Central memory CD8-positive, alpha-beta T cell (primary cell): Measurements from ENCODE around the gene ZNF618.
A peak's percentile ranks its signal among the peaks of the same experiment; 100 is the strongest.

Experiments used
- ATAC-seq: fragments of 150-1000 bp; cut with Tn5 transposase; replicated peaks from 2 replicates; pipeline ENCODE4 v1.10.0; 2022; ENCODE audit warnings: mild to moderate bottlenecking, moderate FRiP score, moderate number of reproducible peaks; ENCODE audit not compliant: poor library complexity, severe bottlenecking; ENCODE audit errors: extremely low read depth
- DNase-seq, 2 donors: peaks; one replicate each; pipeline ENCODE4 v3.0.0; 2021; ENCODE audit warnings: low spot score in 2 of 2
- H3K27ac Mint-ChIP-seq: one replicate; pipeline ENCODE4 v1.8.0; 2022; ENCODE audit warnings: low read depth, mild to moderate bottlenecking, moderate library complexity, mixed read lengths
- H3K27me3 Mint-ChIP-seq: one replicate; pipeline ENCODE4 v1.8.0; 2022; ENCODE audit warnings: mixed read lengths
- H3K36me3 Mint-ChIP-seq: one replicate; pipeline ENCODE4 v1.8.0; 2022; ENCODE audit warnings: mild to moderate bottlenecking, moderate library complexity, mixed read lengths; ENCODE audit not compliant: insufficient read depth
- H3K4me1 Mint-ChIP-seq: one replicate; pipeline ENCODE4 v1.8.0; 2022; ENCODE audit warnings: mixed read lengths
- H3K4me3 Mint-ChIP-seq: one replicate; pipeline ENCODE4 v1.8.0; 2022; ENCODE audit warnings: mild to moderate bottlenecking, moderate library complexity, mixed read lengths
- H3K9me3 Mint-ChIP-seq: one replicate; pipeline ENCODE4 v1.8.0; 2022; ENCODE audit warnings: mixed read lengths

The ZNF618 gene

GRCh38 chr9:114094971-114095370, 218.9 kb downstream of the ZNF618 start:
- ATAC-seq (no peak), DNase-seq (no peak)
- Mint-ChIP-seq H3K27ac (no peak overlapping the region), H3K4me1 (peaks cover 5% of the 10 kb centered on the region), H3K4me3 (no peak overlapping the region), H3K27me3 (peaks cover 62% of the 10 kb centered on the region), H3K9me3 (no peaks in the 10 kb centered on the region), H3K36me3 (no peaks in the 10 kb centered on the region)

- DNase-seq: no peak
- Mint-ChIP-seq H3K4me1 (peaks cover 5% of the 10 kb centered on the region), H3K36me3 (peaks cover 3% of the 10 kb centered on the region), H3K9me3 (no peaks in the 10 kb centered on the region), H3K27ac (no peak overlapping the region), H3K4me3 (peak overlapping the region; percentile 13), H3K27me3 (peaks cover 60% of the 10 kb centered on the region)
- ATAC-seq: no peak
These were observed 220.0 kb downstream of the ZNF618 start for GRCh38 chr9:114096041-114096511.

GRCh38 chr9:114096866-114097612, 220.9 kb downstream of the ZNF618 start:
- Mint-ChIP-seq H3K27me3 (peaks cover 67% of the 10 kb centered on the region), H3K4me1 (peaks cover 5% of the 10 kb centered on the region), H3K4me3 (peak overlapping the region; percentile 36), H3K36me3 (peaks cover 3% of the 10 kb centered on the region), H3K27ac (no peak overlapping the region), H3K9me3 (peaks cover 4% of the 10 kb centered on the region)
- DNase-seq: no peak
- no peak for ATAC-seq

- Mint-ChIP-seq H3K4me3 (peak overlapping the region; percentile 36), H3K27me3 (peaks cover 72% of the 10 kb centered on the region), H3K9me3 (peaks cover 5% of the 10 kb centered on the region), H3K36me3 (peaks cover 3% of the 10 kb centered on the region), H3K27ac (no peak overlapping the region), H3K4me1 (peaks cover 5% of the 10 kb centered on the region)
- DNase-seq (no peak), ATAC-seq (no peak)
These were observed 221.5 kb downstream of the ZNF618 start for GRCh38 chr9:114097613-114098020.

DNA sequence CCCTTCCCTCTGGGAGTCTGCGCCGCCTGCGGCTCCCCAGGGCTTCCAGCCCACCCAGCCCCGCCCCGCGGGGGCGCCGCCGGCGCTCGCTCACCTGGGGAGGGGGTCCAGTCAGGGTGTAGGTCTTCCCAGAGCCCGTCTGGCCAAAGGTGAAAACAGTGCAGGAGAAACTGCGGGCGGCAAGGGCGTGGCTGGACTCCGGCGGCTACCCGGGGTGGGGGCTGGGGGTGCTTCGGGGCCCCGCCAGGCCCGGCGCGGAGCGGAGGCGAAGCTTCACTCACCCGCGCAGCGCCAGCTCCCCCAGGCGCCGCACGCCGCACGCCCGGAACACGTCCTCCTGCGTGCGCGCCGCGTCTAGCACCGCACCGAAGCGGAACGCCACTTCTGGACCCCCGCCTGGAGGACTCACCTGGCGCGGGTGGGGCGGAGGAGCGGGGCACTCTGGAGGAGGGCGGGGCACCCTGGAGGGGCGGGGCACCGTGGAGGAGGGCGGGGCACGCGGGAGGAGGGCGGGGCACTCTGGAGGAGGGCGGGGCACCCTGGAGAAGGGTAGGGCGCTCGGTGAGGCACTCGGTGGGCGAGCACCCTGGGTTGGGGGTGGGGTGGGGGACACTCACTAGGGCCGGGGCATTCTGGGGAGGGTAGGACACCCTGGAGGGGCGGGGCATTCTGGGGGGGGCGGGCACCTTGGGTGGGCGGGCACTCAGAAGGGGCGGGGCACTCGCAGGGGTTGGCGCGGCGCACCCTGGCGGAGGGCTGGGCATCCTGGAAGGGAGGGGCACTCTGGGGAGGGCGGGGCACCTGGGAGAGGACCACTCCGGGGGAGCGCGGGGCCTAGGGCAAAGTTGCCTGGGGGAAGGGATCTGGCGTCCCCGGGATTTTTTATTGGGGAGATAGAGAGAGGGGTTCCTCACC, 222.2 kb downstream of the ZNF618 start:
- H3K4me1 Mint-ChIP-seq: peaks cover 5% of the 10 kb centered on the region
- ATAC-seq: peak; percentile 36
- no peak overlapping the region for H3K27ac Mint-ChIP-seq
- peak overlapping the region; percentile 36 for H3K4me3 Mint-ChIP-seq
- H3K9me3 Mint-ChIP-seq: peaks cover 5% of the 10 kb centered on the region
- peaks cover 3% of the 10 kb centered on the region for H3K36me3 Mint-ChIP-seq
- DNase-seq: no peak
- peaks cover 79% of the 10 kb centered on the region for H3K27me3 Mint-ChIP-seq

GRCh38 chr9:114098936-114099668, 223.0 kb downstream of the ZNF618 start, which contains the start of gene KIF12:
Gene KIF12, minus strand, starts transcription at chr9:114099292. Its CDS starts 16 bp downstream, at chr9:114099276.
- H3K9me3 Mint-ChIP-seq: peaks cover 5% of the 10 kb centered on the region
- H3K27me3 Mint-ChIP-seq: peaks cover 83% of the 10 kb centered on the region
- H3K36me3 Mint-ChIP-seq: peaks cover 3% of the 10 kb centered on the region
- H3K4me3 Mint-ChIP-seq: peak within 1 kb of the TSS; percentile 41
- peaks cover 5% of the 10 kb centered on the region for H3K4me1 Mint-ChIP-seq
- no peak within 1 kb of the TSS for H3K27ac Mint-ChIP-seq
- ATAC-seq: no peak
- no peak for DNase-seq

DNA sequence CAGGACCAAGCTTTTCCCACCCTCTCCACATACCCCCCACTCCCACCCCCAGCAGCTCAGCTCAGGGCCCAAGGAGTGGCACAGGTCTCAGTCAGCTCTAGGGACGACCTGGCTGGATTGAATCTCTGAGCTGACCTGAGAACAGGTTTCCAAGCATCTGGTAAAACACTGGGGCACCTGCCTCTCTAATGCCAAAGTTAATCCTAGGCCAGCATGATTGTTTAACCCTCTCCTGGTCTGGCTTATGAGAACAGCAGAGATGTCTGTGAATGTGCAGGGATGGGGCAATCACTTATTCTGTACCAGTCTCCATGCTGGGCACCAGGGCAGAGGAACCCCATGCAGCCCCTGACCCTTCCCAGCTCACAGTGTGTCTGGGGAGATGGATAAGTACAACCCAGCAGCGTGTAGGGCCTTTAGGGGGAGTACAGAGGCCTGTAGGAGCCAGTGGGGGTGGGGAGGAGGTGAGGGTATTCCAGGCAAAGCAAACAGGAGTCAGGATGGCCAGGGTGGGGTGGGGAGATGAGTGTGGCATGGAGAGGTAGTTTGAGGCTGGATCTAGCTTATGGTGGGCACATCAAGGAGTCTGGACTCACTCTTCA, 223.7 kb downstream of the ZNF618 start:
- no peak for DNase-seq
- no peak for ATAC-seq
- no peak overlapping the region for H3K27ac Mint-ChIP-seq
- peaks cover 5% of the 10 kb centered on the region for H3K9me3 Mint-ChIP-seq
- H3K4me3 Mint-ChIP-seq: no peak overlapping the region
- H3K4me1 Mint-ChIP-seq: peaks cover 5% of the 10 kb centered on the region
- peaks cover 3% of the 10 kb centered on the region for H3K36me3 Mint-ChIP-seq
- peaks cover 76% of the 10 kb centered on the region for H3K27me3 Mint-ChIP-seq

DNA sequence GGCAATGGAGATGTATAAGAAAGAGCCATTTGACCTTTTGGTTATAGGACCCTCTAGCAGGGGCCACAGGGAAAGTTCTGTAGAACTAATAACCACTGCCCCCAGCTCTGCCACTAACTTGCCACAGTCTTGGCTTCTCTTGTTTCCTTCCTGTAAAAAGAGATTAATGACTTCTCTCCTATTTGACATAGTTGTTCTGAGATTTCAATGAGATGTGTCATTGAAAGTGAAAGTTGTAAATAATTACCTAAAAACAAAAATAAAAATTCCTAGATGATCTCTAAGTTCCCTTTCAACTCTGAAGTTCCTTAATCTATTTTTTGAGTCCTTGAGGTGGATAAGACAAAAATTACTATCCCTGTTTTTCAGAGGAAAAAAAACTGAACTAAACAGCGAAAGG, 224.4 kb downstream of the ZNF618 start:
- no peak overlapping the region for H3K4me3 Mint-ChIP-seq

GRCh38 chr9:114102484-114102883, 226.4 kb downstream of the ZNF618 start:
- ATAC-seq: no peak
- Mint-ChIP-seq H3K4me1 (peaks cover 2% of the 10 kb centered on the region), H3K27me3 (peaks cover 49% of the 10 kb centered on the region), H3K4me3 (no peak overlapping the region), H3K36me3 (peaks cover 4% of the 10 kb centered on the region), H3K9me3 (peaks cover 5% of the 10 kb centered on the region), H3K27ac (no peak overlapping the region)
- no peak for DNase-seq

More for the DNA sequence above, 224.4 kb downstream of the ZNF618 start:
- Mint-ChIP-seq H3K27ac (no peak overlapping the region), H3K36me3 (peaks cover 3% of the 10 kb centered on the region), H3K4me1 (peaks cover 5% of the 10 kb centered on the region), H3K9me3 (peaks cover 5% of the 10 kb centered on the region), H3K27me3 (peaks cover 69% of the 10 kb centered on the region)
- DNase-seq: no peak
- ATAC-seq: no peak

DNA sequence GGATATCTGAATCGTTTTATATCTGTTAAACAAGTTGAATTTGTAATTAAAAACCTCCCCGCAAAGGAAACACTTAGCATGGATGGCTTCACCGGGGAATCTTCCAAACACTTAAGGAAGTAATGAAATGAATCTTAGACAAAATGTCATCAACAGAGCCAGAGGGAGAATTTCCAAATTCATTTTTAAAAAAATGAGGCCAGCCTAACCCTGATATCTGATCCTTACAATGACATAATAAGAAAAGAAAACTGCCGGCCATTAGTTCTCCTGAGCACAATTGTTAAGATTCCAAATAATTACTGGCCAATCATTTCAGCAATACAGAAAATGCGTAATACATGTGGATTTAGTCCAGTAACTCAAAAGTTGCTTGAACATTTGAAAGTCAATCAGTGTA, 229.1 kb downstream of the ZNF618 start:
- H3K4me3 Mint-ChIP-seq: no peak overlapping the region
- no peak for ATAC-seq

More for the DNA sequence above, 229.1 kb downstream of the ZNF618 start:
- no peak for DNase-seq
- peaks cover 5% of the 10 kb centered on the region for H3K9me3 Mint-ChIP-seq
- no peaks in the 10 kb centered on the region for H3K4me1 Mint-ChIP-seq
- peaks cover 4% of the 10 kb centered on the region for H3K36me3 Mint-ChIP-seq
- no peak overlapping the region for H3K27ac Mint-ChIP-seq
- H3K27me3 Mint-ChIP-seq: peaks cover 41% of the 10 kb centered on the region
